OCI-LY7 (cell line): ENCODE data around the gene ALOX5.
"Not testable (repeated sequence)": the region's sequence is repeated elsewhere in the genome, so short reads cannot be mapped to it uniquely, and the experiment has no call there.

Source experiments
- CTCF ChIP-seq: fragments of 200-600 bp; sonication (generic); conservative IDR thresholded peaks from 2 replicates; pipeline ENCODE4 v1.5.1; 2014; ENCODE audit warnings: mild to moderate bottlenecking, antibody characterized with exemption, low read length, moderate library complexity, mixed read lengths
- EZH2phosphoT487 ChIP-seq: fragments of 200-600 bp; sonication (generic); IDR thresholded peaks from 2 replicates; pipeline ENCODE4 v1.6.1; 2018; ENCODE audit warnings: low read depth, borderline replicate concordance, mild to moderate bottlenecking, mixed run types, antibody characterized with exemption, low read length, moderate library complexity, mixed read lengths

- not testable (repeated sequence) for TF ChIP-seq CTCF, EZH2phosphoT487
Observed at GRCh38 chr10:45389671-45390070, 15.7 kb downstream of the ALOX5 start.
